Tibial nerve (tissue), 4 donors: Measurements from ENCODE around the gene PTDSS2. TPM values are rescaled to one million over a fixed set of nuclear protein-coding genes. Genes with fewer than 3 reads are reported as not detected.

Experiments used
- DNase-seq, 2 donors: peaks; one replicate each; pipeline ENCODE4 v3.0.0-alpha.2; 2019; ENCODE audit warnings: low spot score in 2 of 2
- H3K27ac ChIP-seq, 4 donors: fragments of 200-600 bp; sonication (generic) in 3 of 4; one replicate each; pipeline ENCODE4 v1.5.1; 2017 to 2019; ENCODE audit warnings: mild to moderate bottlenecking in 1 of 4
- H3K27me3 ChIP-seq, 2 donors: fragments of 200-600 bp; sonication (generic) in 1 of 2; one replicate each; pipeline versions ENCODE4 v1.5.1 to v1.6.0; 2017 to 2019
- H3K36me3 ChIP-seq, 3 donors: fragments of 200-600 bp; sonication (generic); one replicate each; pipeline ENCODE4 v1.5.1; 2018 to 2019
- H3K4me1 ChIP-seq, 4 donors: fragments of 200-600 bp; sonication (generic) in 3 of 4; one replicate each; pipeline ENCODE4 v1.5.1; 2017 to 2019
- H3K4me3 ChIP-seq, 4 donors: fragments of 200-600 bp; sonication (generic) in 3 of 4; one replicate each; pipeline ENCODE4 v1.5.1; 2017 to 2019; ENCODE audit warnings: mild to moderate bottlenecking in 1 of 4, moderate library complexity in 1 of 4
- H3K9me3 ChIP-seq, 4 donors: fragments of 200-600 bp; sonication (generic) in 3 of 4; one replicate each; pipeline ENCODE4 v1.5.1; 2017 to 2019
- CTCF ChIP-seq, 5 experiments: fragments of 200-600 bp in 3 of 5; fragments of 450-650 bp in 2 of 5; sonication (generic) in 3 of 5; IDR thresholded peaks; one replicate each; pipeline ENCODE4 v1.5.1; 2016 to 2019; ENCODE audit warnings: antibody characterized with exemption in 5 of 5, mild to moderate bottlenecking in 3 of 5, moderate library complexity in 2 of 5
- EP300 ChIP-seq, 2 donors: sonication (generic); formaldehyde crosslinking; IDR thresholded peaks; one replicate each; pipeline ENCODE4 v1.6.1; 2017; ENCODE audit warnings: antibody characterized with exemption in 2 of 2, mild to moderate bottlenecking in 1 of 2
- POLR2A ChIP-seq, 2 donors: fragments of 450-650 bp; IDR thresholded peaks; one replicate each; pipeline ENCODE4 v1.6.1; 2017; ENCODE audit warnings: antibody characterized with exemption in 2 of 2, mild to moderate bottlenecking in 2 of 2, moderate library complexity in 2 of 2
- WGBS, 2 donors: methylation state at CpG; one replicate each; pipeline ENCODE4 v1.1.5; 2018; 5-methylcytosine and 5-hydroxymethylcytosine counted together
- total RNA-seq, 4 donors: library from RNA; depleted of rRNA; stranded (reverse); fragments of >200 nt; gene quantifications; one replicate each; pipeline ENCODE4 v1.1.0, GENCODE V29; 2016

Gene PTDSS2
- total RNA-seq, 4 donors from 2014 or later, result 54.2 to 100 (median 63.9) TPM

DNA sequence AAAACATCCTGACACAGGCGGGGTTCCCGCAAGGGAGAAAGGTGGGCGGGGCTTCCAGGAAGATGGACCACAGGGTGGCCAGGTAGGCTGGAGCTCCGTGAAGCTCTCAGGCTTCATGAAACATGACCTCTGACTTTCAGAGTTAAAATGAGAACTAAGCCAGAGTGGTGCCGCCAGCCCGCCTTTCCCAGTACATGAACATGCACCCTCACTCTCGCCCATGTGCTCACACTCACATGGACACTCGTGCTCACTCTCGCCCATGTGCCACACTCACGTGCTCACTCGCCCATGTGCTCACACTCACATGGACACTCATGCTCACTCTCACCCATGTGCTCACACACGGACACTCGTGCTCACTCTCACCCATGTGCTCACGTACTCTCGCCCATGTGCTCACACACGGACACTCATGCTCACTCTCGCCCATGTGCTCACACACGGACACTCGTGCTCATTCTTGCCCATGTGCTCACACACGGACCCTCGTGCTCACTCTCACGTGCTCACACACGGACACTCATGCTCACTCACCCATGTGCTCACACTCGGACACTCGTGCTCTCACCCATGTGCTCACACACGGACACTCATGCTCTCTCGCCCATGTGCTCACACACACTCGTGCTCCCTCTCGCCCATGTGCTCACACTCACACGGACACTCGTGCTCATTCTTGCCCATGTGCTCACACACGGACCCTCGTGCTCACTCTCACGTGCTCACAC, 46.9 kb downstream of the PTDSS2 start:
- H3K36me3 ChIP-seq, result peaks cover 8 to 100% (median 41%) of the 10 kb centered on the region in 3 donors
- no peaks in the 10 kb centered on the region for H3K9me3 ChIP-seq
- TF ChIP-seq EP300 (IDR thresholded peaks at IDR 0.05) (no peak), POLR2A (IDR thresholded peaks at IDR 0.05) (no peak), CTCF (IDR thresholded peaks at IDR 0.05) (no peak)
- peaks cover 0 to 6% (median 0%) of the 10 kb centered on the region in 4 donors for H3K4me1 ChIP-seq
- DNase-seq, result no peak
- H3K27ac ChIP-seq, result no peak overlapping the region
- no peaks in the 10 kb centered on the region for H3K27me3 ChIP-seq
- no peak overlapping the region for H3K4me3 ChIP-seq
- WGBS, 2 donors, result 94% methylated on average over 34 of the region's 34 CpGs

- Histone ChIP-seq H3K27me3 (no peaks in the 10 kb centered on the region), H3K4me3 (no peak overlapping the region), H3K9me3 (no peaks in the 10 kb centered on the region), H3K4me1 (peaks cover 0 to 13% (median 6%) of the 10 kb centered on the region in 4 donors), H3K36me3 (peaks cover 8 to 97% (median 41%) of the 10 kb centered on the region in 3 donors), H3K27ac (no peak overlapping the region)
- no peak for DNase-seq
- WGBS, 2 donors, result 97% methylated on average over 31 of the region's 31 CpGs
- no peak for TF ChIP-seq EP300 (IDR thresholded peaks at IDR 0.05)
- TF ChIP-seq POLR2A (IDR thresholded peaks at IDR 0.05), result no peak
- TF ChIP-seq CTCF (IDR thresholded peaks at IDR 0.05), result no peak
Measured at GRCh38 chr11:497565-498296, 47.7 kb downstream of the PTDSS2 start.

- Histone ChIP-seq H3K27me3 (no peaks in the 10 kb centered on the region), H3K4me1 (peaks cover 0 to 21% (median 14%) of the 10 kb centered on the region in 4 donors), H3K36me3 (peaks cover 8 to 89% (median 39%) of the 10 kb centered on the region in 3 donors), H3K27ac (no peak overlapping the region), H3K4me3 (no peak overlapping the region), H3K9me3 (no peaks in the 10 kb centered on the region)
- no peak for DNase-seq
- WGBS, 2 donors, result 92 to 98% methylated on average over 26 to 28 of the region's 39 CpGs
- TF ChIP-seq EP300 (IDR thresholded peaks at IDR 0.05), result no peak
- TF ChIP-seq CTCF (IDR thresholded peaks at IDR 0.05), result no peak
- TF ChIP-seq POLR2A (IDR thresholded peaks at IDR 0.05), result no peak
Measured at GRCh38 chr11:498297-499181, 48.5 kb downstream of the PTDSS2 start.

GRCh38 chr11:499201-500076, 49.4 kb downstream of the PTDSS2 start:
- no peak for DNase-seq
- 90% methylated on average over 17 to 19 of the region's 24 CpGs for WGBS, 2 donors
- Histone ChIP-seq H3K4me3 (no peak overlapping the region), H3K27ac (no peak overlapping the region), H3K36me3 (peaks cover 8 to 80% (median 32%) of the 10 kb centered on the region in 3 donors), H3K4me1 (peaks cover 0 to 30% (median 22%) of the 10 kb centered on the region in 4 donors), H3K9me3 (no peaks in the 10 kb centered on the region), H3K27me3 (no peaks in the 10 kb centered on the region)
- no peak for TF ChIP-seq CTCF (IDR thresholded peaks at IDR 0.05)
- TF ChIP-seq POLR2A (IDR thresholded peaks at IDR 0.05), result no peak
- TF ChIP-seq EP300 (IDR thresholded peaks at IDR 0.05), result no peak
